ENCODE data around the gene ABHD6. TPM values are rescaled to one million over a fixed set of nuclear protein-coding genes. Genes with fewer than 3 reads are reported as not detected.
"Not testable (repeated sequence)": the region's sequence is repeated elsewhere in the genome, so short reads cannot be mapped to it uniquely, and the experiment has no call there.

Gene ABHD6, protein sequence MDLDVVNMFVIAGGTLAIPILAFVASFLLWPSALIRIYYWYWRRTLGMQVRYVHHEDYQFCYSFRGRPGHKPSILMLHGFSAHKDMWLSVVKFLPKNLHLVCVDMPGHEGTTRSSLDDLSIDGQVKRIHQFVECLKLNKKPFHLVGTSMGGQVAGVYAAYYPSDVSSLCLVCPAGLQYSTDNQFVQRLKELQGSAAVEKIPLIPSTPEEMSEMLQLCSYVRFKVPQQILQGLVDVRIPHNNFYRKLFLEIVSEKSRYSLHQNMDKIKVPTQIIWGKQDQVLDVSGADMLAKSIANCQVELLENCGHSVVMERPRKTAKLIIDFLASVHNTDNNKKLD
- total RNA-seq, result 6.1 and 7.0 TPM in 2 replicates

DNA sequence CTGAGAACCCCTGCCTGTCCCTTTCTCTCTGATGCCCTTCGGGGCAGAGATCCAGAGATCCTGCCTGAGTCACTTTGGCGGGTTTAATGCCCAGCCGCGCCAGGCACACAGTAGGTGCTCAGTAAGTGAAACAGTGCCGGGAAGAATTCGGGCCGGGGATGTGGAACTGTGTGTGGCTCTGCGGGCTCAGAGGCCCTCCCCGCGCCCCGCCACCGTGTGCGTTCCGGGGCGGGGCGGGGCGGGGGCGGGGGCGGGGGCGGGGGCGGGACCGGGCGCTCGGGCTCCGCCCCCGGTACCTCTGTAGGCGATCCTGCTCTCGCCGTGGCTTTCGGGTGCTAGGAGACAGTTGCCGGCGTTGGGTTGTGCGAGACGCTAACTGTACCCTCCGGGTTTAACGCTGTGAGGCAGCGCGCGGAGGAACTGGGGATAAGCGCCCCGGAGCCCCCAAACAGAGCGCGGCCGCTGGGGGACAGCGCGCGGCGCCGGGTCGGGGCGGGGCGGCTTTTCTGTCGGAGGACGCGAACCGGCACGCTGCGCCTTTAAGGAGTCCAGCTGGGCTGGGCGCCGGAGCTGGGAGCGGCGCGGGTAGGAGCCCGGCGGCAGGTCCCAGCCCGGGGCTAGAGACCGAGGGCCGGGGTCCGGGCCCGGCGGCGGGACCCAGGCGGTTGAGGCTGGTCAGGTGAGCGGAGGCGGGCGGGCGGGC, at the start of gene ABHD6:
Gene ABHD6, plus strand, starts transcription at position 555 of the 703 bp plus-strand sequence. CDS start 18,795 bp downstream, outside the sequence.
- intact Hi-C loops (cut with micrococcal nuclease), result loop anchor here (1.0 to 5.0 kb wide), 17 partner anchors 20 to 1681 kb away; partner anchors contain the start of genes APPL1, ARF4, CCDC66 and CFAP20DC

DNA sequence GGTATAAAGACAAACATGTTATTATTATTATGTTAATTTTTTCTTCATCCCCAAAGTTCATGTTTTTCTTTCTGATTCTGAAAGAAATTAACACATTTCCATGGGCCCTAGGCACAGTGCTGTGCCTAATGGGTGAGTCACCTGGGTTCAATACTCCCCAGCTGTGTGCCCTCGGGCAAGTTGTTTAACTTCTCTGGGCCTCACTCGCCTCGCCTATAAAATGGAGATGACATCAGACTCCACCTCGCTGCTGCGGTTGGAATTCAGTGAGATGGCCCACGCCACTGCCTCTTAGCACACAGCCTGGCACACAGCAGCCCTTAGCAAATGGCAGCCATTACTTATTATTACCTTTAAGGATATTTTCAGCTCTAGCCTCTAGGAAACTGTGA, 49.4 kb upstream of the ABHD6 start:
- intact Hi-C loops (cut with micrococcal nuclease), result loop anchor here (5.0 kb wide), 1 partner anchor 244 kb away; the partner anchor contains the start of gene PDHB

DNA sequence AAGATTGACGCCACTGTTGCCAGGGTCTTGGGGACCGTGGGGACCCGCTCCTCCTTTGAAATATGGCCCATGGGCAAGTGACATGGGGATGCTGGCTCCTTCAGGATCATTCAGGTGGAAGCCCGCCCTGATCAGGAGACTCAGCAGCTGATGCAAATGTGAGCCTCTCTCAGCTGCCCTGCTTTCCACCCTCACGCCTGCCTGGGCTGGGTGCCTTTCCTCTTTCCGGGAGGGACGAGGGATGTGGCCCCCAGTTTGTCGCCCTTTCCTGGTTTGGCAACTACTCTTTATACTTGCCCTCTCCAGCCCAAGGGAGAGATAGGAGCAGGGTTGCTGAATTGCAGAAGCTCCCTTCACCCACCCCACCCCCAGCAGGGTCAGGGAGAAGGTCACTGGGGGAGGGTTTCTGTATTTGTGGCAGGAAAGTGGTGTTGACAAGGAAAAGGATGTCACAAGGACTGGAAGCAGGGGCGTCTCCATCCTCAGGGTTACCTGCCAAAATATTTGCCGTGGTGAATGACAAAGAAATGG, 48.6 kb upstream of the ABHD6 start:
- intact Hi-C loops (cut with micrococcal nuclease), result loop anchor here (5.0 kb wide), 1 partner anchor 243 kb away; the partner anchor contains the start of gene PDHB

DNA sequence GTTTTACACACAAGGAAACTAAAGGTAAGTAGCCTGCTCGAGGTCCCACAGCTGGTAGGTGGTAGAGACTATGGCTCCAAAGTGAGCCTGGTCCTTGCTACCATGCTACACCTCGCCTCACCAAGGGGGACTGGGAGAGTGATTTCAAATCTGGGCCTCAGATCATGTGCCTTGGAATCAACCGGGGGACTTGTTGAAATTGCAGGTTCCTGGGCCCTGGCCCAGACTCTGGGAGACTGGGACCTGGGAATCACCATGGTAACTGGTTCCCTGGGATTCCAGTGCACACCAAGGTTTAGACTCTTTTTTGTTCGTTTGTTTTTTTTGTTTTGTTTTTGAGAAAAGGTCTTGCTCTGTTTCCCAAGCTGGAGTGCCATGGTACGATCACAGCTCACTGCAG, 47.9 kb upstream of the ABHD6 start:
- intact Hi-C loops (cut with micrococcal nuclease), result loop anchor here (5.0 kb wide), 1 partner anchor 243 kb away; the partner anchor contains the start of gene PDHB

DNA sequence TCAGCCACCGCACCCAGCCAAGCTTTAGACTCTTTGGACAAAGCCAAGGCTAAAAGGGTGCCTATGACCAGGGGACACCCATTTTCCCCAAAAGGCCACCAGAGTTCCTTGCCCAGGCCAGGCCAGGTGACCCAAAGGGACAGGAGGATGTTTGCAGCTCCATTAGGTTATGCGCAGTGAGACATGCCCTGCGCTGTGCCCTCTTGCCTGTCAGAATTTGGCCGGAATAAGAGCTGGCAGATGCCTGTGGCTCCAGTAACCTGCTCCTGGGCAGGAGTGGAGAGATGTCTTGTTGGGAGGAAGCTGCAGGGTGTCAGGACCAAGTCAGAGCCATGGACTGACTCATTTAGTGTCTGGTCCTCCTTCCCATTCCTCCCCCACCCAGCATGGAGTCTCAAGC, 47.3 kb upstream of the ABHD6 start:
- intact Hi-C loops (cut with micrococcal nuclease), result no loop called here

DNA sequence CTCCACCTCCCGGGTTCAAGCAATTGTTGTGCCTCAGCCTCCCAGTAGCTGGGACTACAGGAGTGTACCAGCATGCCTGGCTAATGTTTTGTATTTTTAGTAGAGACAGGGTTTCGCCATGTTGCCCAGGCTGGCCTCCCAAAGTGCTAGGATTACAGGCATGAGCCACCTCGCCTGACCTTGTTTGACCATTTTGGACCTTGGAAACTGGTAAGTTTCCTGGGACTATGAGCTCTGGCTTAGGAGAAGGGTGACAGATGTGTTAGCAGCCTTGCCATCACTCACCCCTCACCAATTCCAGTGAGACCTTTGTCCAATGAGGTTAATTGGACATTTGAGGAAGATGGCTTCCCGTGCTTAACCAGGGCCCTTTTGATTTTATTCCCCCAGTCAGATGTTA, 46.7 kb upstream of the ABHD6 start:
- intact Hi-C loops (cut with micrococcal nuclease), result no loop called here

DNA sequence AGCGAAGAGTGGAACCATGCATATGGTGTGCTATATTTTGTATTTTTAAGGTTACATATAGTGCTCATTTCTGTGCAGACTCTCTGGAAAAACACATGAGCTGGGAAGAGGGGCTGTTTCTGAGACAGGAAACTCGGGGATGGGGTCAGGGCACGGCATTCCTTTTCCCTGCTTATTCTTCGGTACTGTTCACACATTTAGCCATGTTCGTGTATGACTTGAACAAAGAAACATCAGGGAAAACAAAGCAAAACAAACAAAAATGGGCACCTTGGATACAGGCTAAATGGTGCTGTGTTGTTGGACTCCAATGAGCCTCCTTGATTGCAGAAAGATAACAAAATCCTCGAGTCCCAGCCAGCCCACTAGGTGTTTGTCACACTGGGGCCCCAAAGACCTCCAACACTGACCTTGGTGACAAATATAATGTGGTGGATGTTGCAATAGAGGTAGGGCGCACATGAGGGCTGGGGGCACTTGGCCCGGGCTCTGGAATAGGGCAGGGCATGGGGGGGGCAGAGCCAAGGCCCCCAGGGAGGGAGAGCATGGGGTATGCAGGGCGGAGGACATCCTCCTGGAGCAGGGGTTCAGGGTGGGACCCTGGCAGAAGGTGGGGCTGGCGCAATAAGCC, 46.1 kb upstream of the ABHD6 start:
- intact Hi-C loops (cut with micrococcal nuclease), result no loop called here

DNA sequence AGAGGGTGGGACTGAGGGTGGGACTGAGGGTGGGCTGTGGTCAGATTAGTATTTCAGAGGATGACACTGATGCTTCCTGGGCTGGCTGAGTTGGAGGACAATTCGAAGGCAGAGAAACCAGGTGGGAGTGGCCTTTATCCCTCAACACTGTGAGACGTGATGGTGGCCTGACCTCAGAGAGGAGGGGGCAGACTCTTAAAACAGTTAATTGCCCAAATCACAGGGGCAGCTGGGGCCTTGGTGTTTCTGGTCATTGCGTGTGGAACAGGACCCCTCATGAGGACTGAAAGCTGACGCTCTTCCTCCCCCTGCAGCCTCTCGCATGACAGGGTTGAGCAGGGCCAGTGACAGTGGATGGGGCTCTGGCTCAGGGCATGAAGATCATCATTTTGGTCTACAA, 45.5 kb upstream of the ABHD6 start:
- intact Hi-C loops (cut with micrococcal nuclease), result no loop called here

DNA sequence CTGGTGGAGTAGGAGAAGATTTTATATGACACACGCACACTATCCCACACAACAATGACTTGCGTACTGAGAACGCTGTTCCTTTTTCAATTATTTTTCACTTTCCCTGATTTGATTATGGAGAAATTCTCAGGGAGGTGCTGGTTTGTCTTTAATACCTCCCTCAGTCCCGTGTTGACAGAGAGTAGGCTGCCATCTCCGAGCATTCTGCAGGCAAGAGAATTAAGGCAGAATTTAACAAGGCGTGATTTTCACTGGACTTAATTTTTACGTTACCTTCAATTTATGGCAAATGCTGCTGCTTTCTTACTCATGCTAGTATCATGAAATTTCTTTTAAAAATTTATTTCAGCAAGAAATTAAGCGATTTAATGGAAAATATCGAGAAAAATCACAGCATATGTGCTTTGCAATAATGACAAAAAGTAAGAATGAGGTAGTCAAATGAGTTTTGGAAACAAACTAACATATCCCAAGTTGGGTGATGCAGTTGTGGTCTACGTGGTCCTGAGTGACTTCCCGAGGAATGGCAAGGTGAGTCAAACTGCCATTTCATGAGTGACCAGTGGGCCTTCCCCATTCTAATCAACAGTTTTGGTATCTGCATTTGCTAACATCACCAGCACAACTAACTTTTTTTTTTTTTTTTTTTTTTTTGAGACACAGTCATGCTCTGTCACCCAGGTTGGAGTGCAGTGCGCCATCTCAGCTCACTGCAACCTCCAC, 43.7 kb upstream of the ABHD6 start:
- intact Hi-C loops (cut with micrococcal nuclease), result no loop called here

DNA sequence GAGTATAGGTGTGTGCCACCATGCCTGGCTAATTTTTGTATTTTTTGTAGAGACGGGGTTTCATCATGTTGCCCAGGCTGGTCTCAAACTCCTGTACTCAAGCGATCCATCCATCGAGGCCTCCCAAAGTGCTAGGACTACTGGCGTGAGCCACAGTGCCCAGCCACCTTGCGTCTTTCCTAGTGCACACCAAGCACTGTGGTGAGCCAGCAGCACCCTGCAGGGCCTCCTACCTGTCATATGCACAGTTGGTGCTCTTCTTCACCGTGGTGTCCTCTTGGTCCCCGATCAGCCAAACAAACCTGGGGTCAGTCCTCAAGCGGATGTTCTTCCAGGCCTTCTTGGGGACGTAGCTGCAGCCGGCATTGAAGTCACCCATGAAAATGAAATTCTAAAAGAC, 40.0 kb upstream of the ABHD6 start:
- intact Hi-C loops (cut with micrococcal nuclease), result no loop called here

DNA sequence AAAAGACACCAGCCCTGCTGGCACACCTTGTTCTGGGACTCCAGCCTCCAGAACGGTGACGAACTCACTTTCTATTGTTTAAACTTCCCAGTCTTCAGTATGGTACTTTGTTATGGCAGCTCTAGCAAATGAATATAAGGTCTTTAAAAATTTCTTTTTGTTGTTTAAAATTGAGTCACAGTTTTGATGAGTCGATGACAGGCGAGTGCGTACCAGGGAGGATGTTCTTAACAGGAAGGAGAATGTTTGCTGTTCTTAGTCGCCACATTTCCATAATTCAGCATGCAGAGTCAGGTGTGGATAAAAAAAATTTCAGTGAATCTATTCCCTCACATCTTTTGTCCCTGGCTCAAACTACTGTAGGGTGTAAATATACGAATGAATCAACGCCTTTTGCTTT, 39.2 kb upstream of the ABHD6 start:
- intact Hi-C loops (cut with micrococcal nuclease), result no loop called here

DNA sequence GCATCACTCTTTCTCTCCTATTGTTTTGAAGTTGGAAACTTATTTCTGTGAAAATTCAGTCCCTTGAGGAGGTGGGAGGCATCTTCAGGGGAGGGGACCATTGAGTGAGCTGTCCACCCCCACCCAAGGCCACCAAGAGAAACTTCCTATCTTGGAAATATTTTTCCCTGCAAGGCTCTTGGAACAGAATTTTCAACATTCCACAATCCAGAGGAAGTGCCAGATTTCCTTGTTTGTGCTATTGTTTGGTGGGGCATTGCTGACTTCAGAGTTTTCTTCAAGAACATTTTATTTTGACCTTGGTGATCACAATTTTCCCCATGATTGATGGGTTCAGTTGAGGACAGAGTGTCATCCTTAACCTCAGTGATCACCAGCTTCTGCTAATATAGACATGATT, 38.8 kb upstream of the ABHD6 start:
- intact Hi-C loops (cut with micrococcal nuclease), result no loop called here

DNA sequence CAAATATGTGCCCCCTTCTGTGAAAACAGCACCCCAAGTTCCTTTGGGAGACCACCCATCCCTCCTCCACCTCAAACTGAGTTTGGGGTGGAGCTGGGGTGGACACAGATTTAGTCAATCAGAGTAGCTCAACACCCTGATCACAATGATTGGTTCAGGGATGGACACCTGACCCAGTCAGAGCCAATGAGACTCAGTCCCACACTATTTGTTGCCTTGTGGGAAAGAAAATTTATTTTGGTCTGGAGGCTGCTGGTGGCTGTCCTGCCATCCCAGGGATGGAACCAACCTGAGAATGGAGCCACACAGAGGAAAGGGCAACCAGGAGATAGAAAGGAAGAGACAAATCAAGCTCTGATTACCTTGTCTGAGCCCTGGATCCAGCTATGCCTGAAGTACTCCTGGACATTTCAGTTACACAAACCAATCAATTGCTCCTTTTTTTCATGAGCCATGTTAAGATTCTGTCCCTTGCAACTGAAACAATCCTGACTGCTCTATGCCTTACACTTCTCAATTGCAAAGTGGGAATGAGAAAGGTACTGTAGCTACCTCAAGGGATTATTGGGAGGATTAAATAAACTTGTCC, 37.4 kb upstream of the ABHD6 start:
- intact Hi-C loops (cut with micrococcal nuclease), result no loop called here

DNA sequence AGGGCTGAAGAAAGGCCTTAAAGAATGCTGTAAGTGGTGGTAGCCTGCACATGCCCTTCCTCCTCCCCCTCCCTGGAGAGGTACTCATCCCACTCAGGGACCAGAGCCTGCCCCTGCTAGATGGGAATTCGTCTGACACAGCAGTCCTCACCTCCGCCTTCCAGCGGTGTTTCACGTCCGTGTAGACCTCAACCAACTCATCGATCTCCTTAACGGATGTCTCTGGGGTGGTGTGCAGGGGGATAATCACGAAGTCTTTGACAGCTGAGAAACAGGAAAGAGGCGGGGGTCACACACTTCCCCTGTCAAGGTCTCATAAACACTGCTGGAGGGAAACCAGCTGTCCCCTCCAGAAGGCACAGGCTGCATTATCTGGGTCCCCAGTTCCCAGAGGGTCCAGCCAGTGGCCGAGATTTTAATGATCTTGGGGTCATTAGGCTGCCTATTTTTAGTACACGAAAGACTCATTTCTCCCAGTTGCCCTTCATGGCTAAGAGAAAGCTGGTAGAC, 36.7 kb upstream of the ABHD6 start:
- intact Hi-C loops (cut with micrococcal nuclease), result no loop called here

DNA sequence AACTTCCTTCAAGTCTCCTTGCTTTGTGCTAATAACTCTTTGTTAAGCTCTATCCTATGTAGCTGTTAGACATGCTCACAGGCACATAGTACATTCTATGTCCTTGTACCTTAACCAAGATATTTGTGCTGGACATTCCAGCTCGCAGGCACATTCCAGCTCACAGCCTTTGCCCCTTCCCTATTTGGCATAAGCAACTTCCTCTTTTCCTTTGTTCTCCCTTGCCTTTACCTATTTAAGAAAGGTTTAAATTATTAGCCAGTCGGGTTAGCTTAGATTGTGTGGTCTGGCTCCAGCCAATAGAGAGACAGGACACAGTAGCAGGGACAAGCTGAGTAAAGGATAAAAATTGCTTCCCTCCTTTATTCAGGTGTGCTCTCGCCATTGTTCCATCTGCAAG, 36.1 kb upstream of the ABHD6 start:
- intact Hi-C loops (cut with micrococcal nuclease), result not testable (repeated sequence)

DNA sequence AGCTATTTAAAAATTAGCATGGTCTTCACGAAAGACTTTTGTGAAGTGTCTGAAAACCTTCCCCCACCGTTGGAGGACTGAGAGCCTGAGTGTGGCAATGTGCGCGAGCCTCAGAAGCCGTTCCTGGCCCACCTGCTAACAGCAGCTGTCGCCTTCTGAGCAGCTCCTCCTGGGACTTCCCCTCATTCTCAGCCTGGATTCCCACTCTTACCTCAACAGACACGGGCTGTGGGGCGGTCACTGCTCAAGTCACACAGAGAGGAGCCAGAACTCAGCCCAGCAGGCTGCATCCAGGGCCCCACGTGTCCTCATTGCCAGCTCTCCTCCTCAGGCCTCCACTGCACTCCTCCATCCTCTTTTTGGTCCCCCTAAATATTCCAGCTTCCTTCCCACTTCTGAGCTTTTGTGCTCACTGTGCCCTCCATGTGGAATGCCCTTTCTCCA, 34.7 kb upstream of the ABHD6 start:
- intact Hi-C loops (cut with micrococcal nuclease), result no loop called here

DNA sequence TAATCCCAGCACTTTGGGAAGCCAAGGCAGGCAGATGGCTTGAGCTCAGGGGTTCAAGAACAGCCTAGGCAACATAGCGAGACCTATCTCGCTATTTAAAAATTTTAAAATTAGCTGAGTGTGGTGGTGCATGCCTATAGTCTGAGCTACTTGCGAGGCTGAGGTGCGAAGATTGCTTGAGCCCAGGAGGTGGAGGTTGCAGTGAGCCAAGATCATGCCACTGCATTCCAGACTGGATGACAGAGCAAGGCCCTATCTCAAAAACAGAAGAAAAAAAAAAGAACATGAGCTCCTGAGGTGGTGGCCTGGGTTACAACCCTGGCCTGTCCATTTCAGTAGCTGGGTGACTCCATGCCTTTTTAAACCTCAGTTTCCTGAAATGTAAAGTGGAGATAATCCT, 34.1 kb upstream of the ABHD6 start:
- intact Hi-C loops (cut with micrococcal nuclease), result no loop called here

DNA sequence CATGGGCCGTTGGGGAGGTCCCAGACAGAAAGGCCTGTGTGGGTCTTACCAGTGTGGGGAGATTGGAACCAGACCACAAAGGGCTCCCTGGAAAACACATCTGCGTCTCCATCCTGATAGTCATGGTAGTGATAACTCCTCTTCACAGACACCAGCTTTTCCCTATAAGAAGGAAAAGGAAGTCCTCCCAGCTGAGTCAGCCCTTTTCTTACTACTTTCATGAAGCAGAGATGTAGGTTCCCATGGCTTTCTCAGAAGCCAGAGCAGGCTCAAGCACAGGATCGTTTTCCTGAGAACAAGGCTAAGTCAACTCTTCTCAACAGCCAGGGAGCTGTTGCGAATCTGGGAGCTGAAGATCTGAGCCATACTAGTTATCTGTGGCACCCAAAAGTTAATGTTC, 32.9 kb upstream of the ABHD6 start:
- intact Hi-C loops (cut with micrococcal nuclease), result no loop called here

DNA sequence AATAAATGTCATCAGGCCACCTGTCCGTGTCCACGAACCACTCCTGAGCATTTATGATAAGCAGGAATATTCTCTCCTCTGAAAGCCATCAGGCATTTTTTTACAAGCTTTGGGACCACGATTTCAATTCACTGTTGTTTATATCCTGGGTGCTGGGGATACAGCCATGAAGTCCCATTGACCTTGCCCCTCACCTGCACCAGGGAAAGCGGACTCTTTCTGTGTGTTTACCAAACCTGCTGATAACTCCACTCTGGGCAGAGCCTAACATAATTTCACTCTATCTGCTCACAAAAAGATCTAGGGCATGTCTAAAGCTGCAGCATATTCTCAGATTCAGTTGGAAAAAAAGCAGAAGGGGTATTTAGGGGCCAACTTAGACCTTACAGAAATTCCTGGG, 31.6 kb upstream of the ABHD6 start:
- intact Hi-C loops (cut with micrococcal nuclease), result no loop called here

DNA sequence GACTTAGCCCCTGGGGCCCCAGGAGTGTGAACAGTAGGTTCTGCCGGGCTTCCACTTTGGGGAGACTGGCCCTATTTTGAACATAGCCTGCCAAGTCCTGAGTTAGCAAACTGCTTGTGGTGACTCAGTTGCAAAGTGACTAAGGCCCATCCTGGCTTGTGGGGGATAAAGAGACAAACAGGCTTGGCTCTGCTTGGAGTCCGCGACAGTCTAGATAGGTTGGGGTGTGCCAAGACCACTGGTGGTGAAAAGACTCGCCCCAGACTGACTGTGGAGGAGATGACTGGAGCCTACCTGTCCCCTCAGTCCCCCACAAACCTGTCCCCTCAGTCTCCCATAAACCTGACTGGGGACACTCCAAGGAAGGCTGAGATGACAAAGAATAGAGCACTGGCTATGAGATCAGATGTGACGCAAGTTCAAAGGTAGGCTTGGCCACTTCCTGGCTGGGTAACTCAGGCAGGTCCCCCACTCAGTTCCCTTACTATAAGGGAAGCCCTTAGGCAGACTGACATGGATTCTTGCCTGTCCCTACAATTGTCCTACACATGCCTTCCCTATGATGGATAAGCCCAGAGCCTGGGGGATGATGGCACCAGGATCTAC, 31.1 kb upstream of the ABHD6 start:
- intact Hi-C loops (cut with micrococcal nuclease), result no loop called here

Measured in T-helper 1 cell treated with Interleukin-12 subunit alpha and Interleukin-12 subunit beta and Interleukin-4 antibody, amounts not matched to agents 30 ng/mL and 1 ng/mL, for 36 hours (primary cell).